RWPE2 (cell line): ENCODE measurements around the gene SDF2.

Experiments used
- ATAC-seq: fragments of 200-7000 bp; cut with Tn5 transposase; 3 replicates; pipeline ENCODE4 v1.9.1; 2021; ENCODE audit warnings: low read depth
- DNase-seq: peaks from one replicate; pipeline ENCODE4 v3.0.0-alpha.2; 2020; ENCODE audit warnings: low spot score
- H3K27ac ChIP-seq: fragments of 450-650 bp; 2 replicates; pipeline ENCODE4 v1.5.1; 2017; ENCODE audit warnings: mild to moderate bottlenecking; ENCODE audit not compliant: poor library complexity, severe bottlenecking
- H3K27me3 ChIP-seq: fragments of 250-450 bp; sonication (Bioruptor Pico); 2 replicates; pipeline ENCODE4 v1.5.1; 2021; ENCODE audit warnings: mild to moderate bottlenecking, moderate library complexity; ENCODE audit not compliant: insufficient read depth, poor library complexity, severe bottlenecking
- H3K36me3 ChIP-seq: fragments of 250-450 bp; sonication (Bioruptor Pico); 2 replicates; pipeline ENCODE4 v1.5.1; 2020; ENCODE audit warnings: low read depth, mild to moderate bottlenecking, moderate library complexity
- H3K4me1 ChIP-seq: fragments of 250-450 bp; sonication (Bioruptor Pico); 2 replicates; pipeline ENCODE4 v1.5.1; 2021; ENCODE audit warnings: mild to moderate bottlenecking, moderate library complexity; ENCODE audit not compliant: insufficient read depth, poor library complexity, severe bottlenecking
- H3K4me3 ChIP-seq: fragments of 250-450 bp; sonication (Bioruptor Pico); 2 replicates; pipeline ENCODE4 v1.5.1; 2021; ENCODE audit warnings: mild to moderate bottlenecking, moderate library complexity; ENCODE audit not compliant: severe bottlenecking
- H3K9me3 ChIP-seq: fragments of 250-450 bp; sonication (Bioruptor Pico); 2 replicates; pipeline ENCODE4 v1.5.1; 2021; ENCODE audit warnings: mild to moderate bottlenecking, moderate library complexity; ENCODE audit not compliant: severe bottlenecking
- TF ChIP-seq, protein P1 (sequence below): fragments of 450-650 bp; IDR thresholded peaks from one replicate; pipeline ENCODE4 v1.5.1; 2017; ENCODE audit warnings: mild to moderate bottlenecking, moderate library complexity; ENCODE audit not compliant: poor library complexity, severe bottlenecking

The SDF2 gene

DNA sequence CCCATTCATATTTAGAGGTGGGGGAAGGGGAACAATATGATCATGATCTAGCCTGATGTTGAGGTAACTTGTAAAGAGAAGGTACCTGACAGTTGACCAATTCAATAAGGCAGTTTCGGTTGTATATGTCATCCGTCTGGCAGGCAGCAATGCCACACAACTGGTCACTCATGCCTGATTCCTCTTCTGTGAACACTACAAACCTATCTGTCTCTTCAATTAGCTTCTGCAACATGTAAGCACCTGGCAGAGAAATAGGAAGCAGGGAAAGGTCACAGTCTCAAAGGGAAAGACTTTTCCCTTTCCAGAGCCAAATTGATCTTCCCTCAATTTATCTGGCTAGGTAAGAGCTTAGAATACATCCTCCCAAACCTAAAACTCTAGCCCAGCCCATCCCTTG, 37.6 kb downstream of the SDF2 start:
- DNase-seq: no peak
- no peak for ATAC-seq
- H3K27ac ChIP-seq: no peak overlapping the region
- H3K4me3 ChIP-seq: no peak overlapping the region
- TF ChIP-seq, protein P1, sequence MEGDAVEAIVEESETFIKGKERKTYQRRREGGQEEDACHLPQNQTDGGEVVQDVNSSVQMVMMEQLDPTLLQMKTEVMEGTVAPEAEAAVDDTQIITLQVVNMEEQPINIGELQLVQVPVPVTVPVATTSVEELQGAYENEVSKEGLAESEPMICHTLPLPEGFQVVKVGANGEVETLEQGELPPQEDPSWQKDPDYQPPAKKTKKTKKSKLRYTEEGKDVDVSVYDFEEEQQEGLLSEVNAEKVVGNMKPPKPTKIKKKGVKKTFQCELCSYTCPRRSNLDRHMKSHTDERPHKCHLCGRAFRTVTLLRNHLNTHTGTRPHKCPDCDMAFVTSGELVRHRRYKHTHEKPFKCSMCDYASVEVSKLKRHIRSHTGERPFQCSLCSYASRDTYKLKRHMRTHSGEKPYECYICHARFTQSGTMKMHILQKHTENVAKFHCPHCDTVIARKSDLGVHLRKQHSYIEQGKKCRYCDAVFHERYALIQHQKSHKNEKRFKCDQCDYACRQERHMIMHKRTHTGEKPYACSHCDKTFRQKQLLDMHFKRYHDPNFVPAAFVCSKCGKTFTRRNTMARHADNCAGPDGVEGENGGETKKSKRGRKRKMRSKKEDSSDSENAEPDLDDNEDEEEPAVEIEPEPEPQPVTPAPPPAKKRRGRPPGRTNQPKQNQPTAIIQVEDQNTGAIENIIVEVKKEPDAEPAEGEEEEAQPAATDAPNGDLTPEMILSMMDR: no peak
- H3K9me3 ChIP-seq: no peaks in the 10 kb centered on the region
- H3K36me3 ChIP-seq: peaks cover 88% of the 10 kb centered on the region
- H3K4me1 ChIP-seq: no peaks in the 10 kb centered on the region
- no peaks in the 10 kb centered on the region for H3K27me3 ChIP-seq

DNA sequence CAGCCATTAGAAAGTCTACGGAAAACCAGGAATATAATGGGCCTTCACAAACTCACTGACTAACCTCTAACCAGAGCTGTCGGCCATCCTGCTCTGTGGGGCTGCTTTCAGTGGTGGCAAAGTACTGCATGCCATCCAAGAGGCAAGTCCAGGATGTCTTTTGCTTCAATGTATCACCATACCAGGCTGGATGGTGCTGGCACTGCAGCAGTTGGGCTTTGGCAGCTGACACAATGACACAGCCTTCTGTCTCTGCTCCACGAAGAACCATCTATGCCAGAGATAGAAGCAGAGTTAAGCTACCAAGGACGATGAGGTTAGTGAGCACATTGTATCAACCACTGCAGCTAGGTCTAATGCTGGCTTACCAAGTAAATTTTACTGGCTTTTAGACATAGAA, 38.0 kb downstream of the SDF2 start:
- no peak overlapping the region for H3K4me3 ChIP-seq
- ATAC-seq (no peak), DNase-seq (no peak)
- no peaks in the 10 kb centered on the region for H3K4me1 ChIP-seq
- H3K36me3 ChIP-seq: peaks cover 90% of the 10 kb centered on the region
- no peak overlapping the region for H3K27ac ChIP-seq
- H3K9me3 ChIP-seq: no peaks in the 10 kb centered on the region
- no peaks in the 10 kb centered on the region for H3K27me3 ChIP-seq
- TF ChIP-seq, protein P1: no peak

DNA sequence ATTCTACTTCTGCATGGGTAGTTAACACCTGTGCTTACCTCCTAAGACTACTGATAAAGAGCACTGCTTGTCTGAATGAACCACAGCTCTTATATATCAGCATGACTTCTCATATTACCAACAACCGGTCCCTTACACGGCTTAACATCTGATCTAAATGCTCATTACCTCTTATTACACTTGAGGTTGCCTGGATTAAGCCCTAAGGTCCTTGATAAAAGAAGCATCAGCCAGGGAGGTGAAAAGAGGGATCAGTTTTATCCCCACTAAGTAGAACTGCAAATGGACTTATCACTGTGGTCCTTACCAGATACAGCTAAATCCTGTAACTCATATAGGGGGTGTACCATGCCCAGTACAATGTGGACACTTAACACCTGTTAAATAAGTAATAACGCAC, 39.5 kb downstream of the SDF2 start:
- ATAC-seq: no peak
- Histone ChIP-seq H3K27me3 (no peaks in the 10 kb centered on the region), H3K9me3 (no peaks in the 10 kb centered on the region), H3K4me3 (no peak overlapping the region), H3K27ac (no peak overlapping the region), H3K4me1 (no peaks in the 10 kb centered on the region), H3K36me3 (peaks cover 93% of the 10 kb centered on the region)
- DNase-seq: no peak
- TF ChIP-seq, protein P1: no peak

DNA sequence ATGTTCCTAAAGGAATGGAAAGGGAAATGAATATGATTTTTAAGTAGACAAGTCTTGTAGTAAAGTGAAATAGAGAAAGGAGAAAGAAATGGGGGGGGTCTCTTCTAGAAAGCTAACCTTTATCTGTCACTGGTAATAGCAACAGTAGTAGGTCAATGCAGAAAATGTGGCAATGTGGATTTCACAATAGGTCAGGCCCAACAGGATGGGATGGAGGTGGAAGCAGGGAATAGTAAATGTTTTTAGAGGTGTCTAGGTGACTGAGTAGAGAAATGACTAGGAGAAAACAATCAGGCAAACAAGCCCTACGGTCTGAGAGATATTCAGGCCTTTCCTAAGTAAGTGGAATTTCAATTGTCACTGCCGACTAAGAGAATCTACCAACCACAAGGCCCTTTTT, 41.7 kb downstream of the SDF2 start:
- TF ChIP-seq, protein P1: no peak
- DNase-seq: no peak
- no peaks in the 10 kb centered on the region for H3K4me1 ChIP-seq
- peaks cover 99% of the 10 kb centered on the region for H3K36me3 ChIP-seq
- H3K27ac ChIP-seq: no peak overlapping the region
- H3K4me3 ChIP-seq: no peak overlapping the region
- ATAC-seq: no peak
- no peaks in the 10 kb centered on the region for H3K27me3 ChIP-seq
- no peaks in the 10 kb centered on the region for H3K9me3 ChIP-seq

DNA sequence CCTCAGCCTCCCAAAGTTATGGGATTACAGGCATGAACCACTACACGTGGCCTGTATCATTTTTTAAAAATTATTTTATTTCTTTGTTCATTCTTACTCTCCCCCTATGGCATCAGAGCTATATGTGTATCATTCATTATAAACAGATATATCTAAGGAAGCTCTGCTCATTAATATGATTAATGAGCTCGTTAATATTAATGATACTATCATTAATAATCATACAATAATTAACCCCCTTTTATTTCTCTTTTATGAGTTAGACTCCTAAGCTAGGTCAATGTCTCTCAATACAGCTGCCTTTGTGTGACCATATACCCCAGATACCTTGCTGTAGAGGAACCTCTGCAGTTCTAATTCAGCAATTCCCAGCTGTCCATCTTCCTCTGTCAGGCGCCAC, 43.2 kb downstream of the SDF2 start:
- Histone ChIP-seq H3K36me3 (peaks cover 97% of the 10 kb centered on the region), H3K4me1 (no peaks in the 10 kb centered on the region), H3K4me3 (no peak overlapping the region), H3K27ac (no peak overlapping the region), H3K9me3 (no peaks in the 10 kb centered on the region), H3K27me3 (no peaks in the 10 kb centered on the region)
- TF ChIP-seq, protein P1: no peak
- ATAC-seq: no peak
- DNase-seq: no peak
